ENCODE measurements around the gene COG7. TPM values are rescaled to one million over a fixed set of nuclear protein-coding genes. Genes with fewer than 3 reads are reported as not detected.
"Not testable (repeated sequence)": the region's sequence is repeated elsewhere in the genome, so short reads cannot be mapped to it uniquely, and the experiment has no call there.

The COG7 gene
- total RNA-seq, 2 donors from 2014 or later: 9.0 to 11.2 TPM

GRCh38 chr16:23452221-23452571, 793 bp downstream of the COG7 start:
- peak overlapping the region; percentile 72 to 91 for H3K4me3 ChIP-seq
- no peaks in the 10 kb centered on the region for H3K36me3 ChIP-seq
- no peaks in the 10 kb centered on the region for H3K27me3 ChIP-seq
- peak overlapping the region; percentile 78 to 84 for H3K27ac ChIP-seq
- H3K4me1 ChIP-seq: peaks cover 0 to 25% of the 10 kb centered on the region in 2 donors
- TF ChIP-seq CTCF (IDR thresholded peaks at IDR 0.05): no peak
- no peaks in the 10 kb centered on the region for H3K9me3 ChIP-seq
- DNase-seq (ENCODE audit: low spot score): no peak

GRCh38 chr16:23448392-23448791, 4.6 kb downstream of the COG7 start:
- peaks cover 0 to 13% of the 10 kb centered on the region in 2 donors for H3K4me1 ChIP-seq
- peaks cover 21% of the 10 kb centered on the region for H3K36me3 ChIP-seq
- no peak overlapping the region for H3K27ac ChIP-seq
- no peak for TF ChIP-seq CTCF (IDR thresholded peaks at IDR 0.05)
- H3K9me3 ChIP-seq: no peaks in the 10 kb centered on the region
- H3K27me3 ChIP-seq: no peaks in the 10 kb centered on the region
- H3K4me3 ChIP-seq: no peak overlapping the region
- DNase-seq (ENCODE audit: low spot score): no peak

GRCh38 chr16:23437542-23437941, 15.4 kb downstream of the COG7 start:
- H3K27ac ChIP-seq; H3K27me3 ChIP-seq; H3K9me3 ChIP-seq; H3K4me1 ChIP-seq; H3K4me3 ChIP-seq; DNase-seq (ENCODE audit: low spot score): not testable (repeated sequence)
- H3K36me3 ChIP-seq: peaks cover 35% of the 10 kb centered on the region

- H3K4me3 ChIP-seq: no peak overlapping the region
- no peaks in the 10 kb centered on the region for H3K9me3 ChIP-seq
- H3K36me3 ChIP-seq: peaks cover 35% of the 10 kb centered on the region
- no peaks in the 10 kb centered on the region for H3K4me1 ChIP-seq
- TF ChIP-seq CTCF (IDR thresholded peaks at IDR 0.05): no peak
- H3K27ac ChIP-seq: no peak overlapping the region
- DNase-seq (ENCODE audit: low spot score): no peak
- H3K27me3 ChIP-seq: no peaks in the 10 kb centered on the region
Measured at GRCh38 chr16:23436951-23437350, 16.0 kb downstream of the COG7 start.

GRCh38 chr16:23435500-23435899, 17.5 kb downstream of the COG7 start:
- no peaks in the 10 kb centered on the region for H3K4me1 ChIP-seq
- no peaks in the 10 kb centered on the region for H3K9me3 ChIP-seq
- H3K27ac ChIP-seq: no peak overlapping the region
- peak; percentile 52 to 86 for TF ChIP-seq CTCF (IDR thresholded peaks at IDR 0.05)
- no peaks in the 10 kb centered on the region for H3K27me3 ChIP-seq
- no peak overlapping the region for H3K4me3 ChIP-seq
- DNase-seq (ENCODE audit: low spot score): no peak
- H3K36me3 ChIP-seq: peaks cover 34% of the 10 kb centered on the region

GRCh38 chr16:23434380-23434779, 18.6 kb downstream of the COG7 start:
- H3K4me3 ChIP-seq: no peak overlapping the region
- peaks cover 39% of the 10 kb centered on the region for H3K36me3 ChIP-seq
- no peak for DNase-seq (ENCODE audit: low spot score)
- no peaks in the 10 kb centered on the region for H3K4me1 ChIP-seq
- no peaks in the 10 kb centered on the region for H3K27me3 ChIP-seq
- no peaks in the 10 kb centered on the region for H3K9me3 ChIP-seq
- no peak overlapping the region for H3K27ac ChIP-seq
- TF ChIP-seq CTCF (IDR thresholded peaks at IDR 0.05): peak; percentile 79 to 88
